HepG2 (cell line): Measurements from ENCODE around the gene PSD. TPM values are rescaled to one million over a fixed set of nuclear protein-coding genes. Genes with fewer than 3 reads are reported as not detected.

Experiments
- ATF1 ChIP-seq: IDR thresholded peaks from 2 replicates; pipeline ENCODE4 v1.6.1; 2016; ENCODE audit warnings: mild to moderate bottlenecking, control low read depth
- ATRX ChIP-seq: sonication (generic); formaldehyde crosslinking; IDR thresholded peaks from 2 replicates; pipeline ENCODE4 v1.4.0; 2020; ENCODE audit warnings: missing genetic modification reagents, borderline replicate concordance
- BCL6 ChIP-seq: IDR thresholded peaks from 2 replicates; pipeline ENCODE4 v1.6.1; 2016; ENCODE audit warnings: missing genetic modification reagents, missing compliant biosample characterization
- CCDC6 ChIP-seq: sonication (generic); formaldehyde crosslinking; IDR thresholded peaks from 2 replicates; pipeline ENCODE4 v1.8.1; 2022; ENCODE audit warnings: mild to moderate bottlenecking, missing genetic modification reagents, moderate library complexity
- KLF9 ChIP-seq: IDR thresholded peaks from 2 replicates; pipeline ENCODE4 v1.6.1; 2016; ENCODE audit warnings: low read depth
- RARA ChIP-seq: IDR thresholded peaks from 2 replicates; pipeline ENCODE4 v1.6.1; 2016; ENCODE audit warnings: missing genetic modification reagents, missing compliant biosample characterization
- SAFB2 ChIP-seq: sonication (generic); formaldehyde crosslinking; IDR thresholded peaks from 2 replicates; pipeline ENCODE4 v1.5.1; 2020; ENCODE audit warnings: missing genetic modification reagents, low read depth, mild to moderate bottlenecking, borderline replicate concordance
- SOX5 ChIP-seq: IDR thresholded peaks from 2 replicates; pipeline ENCODE4 v1.6.1; 2016; ENCODE audit warnings: borderline replicate concordance
- SP140L ChIP-seq: sonication (generic); formaldehyde crosslinking; IDR thresholded peaks from 2 replicates; pipeline ENCODE4 v1.4.0; 2020; ENCODE audit warnings: missing genetic modification reagents, borderline replicate concordance
- ZNF136 ChIP-seq: sonication (generic); formaldehyde crosslinking; IDR thresholded peaks from 2 replicates; pipeline ENCODE4 v1.8.1; 2022; ENCODE audit warnings: low read depth, mild to moderate bottlenecking, moderate library complexity, missing genetic modification reagents
- ZNF292 ChIP-seq: sonication (generic); formaldehyde crosslinking; IDR thresholded peaks from 2 replicates; pipeline ENCODE4 v1.8.1; 2022; ENCODE audit warnings: mild to moderate bottlenecking, low read depth, missing genetic modification reagents, borderline replicate concordance
- ZNF446 ChIP-seq: sonication (generic); formaldehyde crosslinking; IDR thresholded peaks from 2 replicates; pipeline ENCODE4 v1.5.0; 2020; ENCODE audit warnings: mild to moderate bottlenecking, missing genetic modification reagents
- ZNF737 ChIP-seq: sonication (generic); formaldehyde crosslinking; IDR thresholded peaks from 2 replicates; pipeline ENCODE4 v1.5.0; 2020; ENCODE audit warnings: missing genetic modification reagents, mild to moderate bottlenecking, borderline replicate concordance
- ZNF776 ChIP-seq: sonication (generic); formaldehyde crosslinking; IDR thresholded peaks from 2 replicates; pipeline ENCODE4 v1.4.0; 2020; ENCODE audit warnings: mild to moderate bottlenecking, missing genetic modification reagents
- ZSCAN31 ChIP-seq: sonication (generic); formaldehyde crosslinking; IDR thresholded peaks from 2 replicates; pipeline ENCODE4 v1.5.0; 2020; ENCODE audit warnings: low read depth, mild to moderate bottlenecking, missing genetic modification reagents
- polyA plus RNA-seq, 8 experiments: library from polyadenylated mRNA; depleted of rRNA in 3 of 8; stranded (reverse) in 7 of 8; unstranded in 1 of 8; fragments of >200 nt; fragmentation: Illumina TruSeq in 4 of 8; extraction: Trizol in 4 of 8; gene quantifications; 2 replicates each; pipeline versions ENCODE4 v1.2.1 to v1.2.3, GENCODE V29; 2011 to 2016; ENCODE audit warnings: low read depth in 4 of 8, missing spikeins in 1 of 8, mixed read lengths in 1 of 8; ENCODE audit not compliant: insufficient read depth in 1 of 8
- total RNA-seq, 5 experiments: library from RNA; depleted of rRNA; stranded (reverse); fragments of >200 nt; fragmentation: Illumina TruSeq; extraction: Trizol; gene quantifications; 2 replicates each; pipeline ENCODE4 v1.2.3, GENCODE V29; 2016; ENCODE audit warnings: low read depth in 1 of 5
- TF ChIP-seq, protein P1 (sequence below): sonication (generic); formaldehyde crosslinking; IDR thresholded peaks from 2 replicates; pipeline ENCODE4 v1.4.0; 2020; ENCODE audit warnings: mild to moderate bottlenecking, missing genetic modification reagents
- TF ChIP-seq, protein P2 (sequence below): sonication (generic); formaldehyde crosslinking; IDR thresholded peaks from 2 replicates; pipeline ENCODE4 v1.4.0; 2020; ENCODE audit warnings: missing genetic modification reagents
- TF ChIP-seq, protein P3 (sequence below), 2 experiments: fragments of 450-650 bp in 1 of 2; sonication (generic) in 1 of 2; formaldehyde crosslinking; IDR thresholded peaks; 2 replicates each; pipeline versions ENCODE4 v1.5.0 to v1.8.0; 2020 to 2022; ENCODE audit warnings: mild to moderate bottlenecking in 1 of 2, missing genetic modification reagents in 1 of 2
- TF ChIP-seq, protein P4 (sequence below): IDR thresholded peaks from 2 replicates; pipeline ENCODE4 v1.6.1; 2016; ENCODE audit warnings: missing biosample characterization, missing genetic modification reagents, low read depth
- TF ChIP-seq, protein P5 (sequence below): IDR thresholded peaks from 2 replicates; pipeline ENCODE4 v1.6.1; 2016; ENCODE audit warnings: missing compliant biosample characterization, missing genetic modification reagents, borderline replicate concordance

Gene PSD
- total and polyA plus RNA-seq, 2 of the 13 experiments (the other 11 are each of a cell fraction or from before 2014, with no cell fraction given), result 0.35 to 0.58 TPM

DNA sequence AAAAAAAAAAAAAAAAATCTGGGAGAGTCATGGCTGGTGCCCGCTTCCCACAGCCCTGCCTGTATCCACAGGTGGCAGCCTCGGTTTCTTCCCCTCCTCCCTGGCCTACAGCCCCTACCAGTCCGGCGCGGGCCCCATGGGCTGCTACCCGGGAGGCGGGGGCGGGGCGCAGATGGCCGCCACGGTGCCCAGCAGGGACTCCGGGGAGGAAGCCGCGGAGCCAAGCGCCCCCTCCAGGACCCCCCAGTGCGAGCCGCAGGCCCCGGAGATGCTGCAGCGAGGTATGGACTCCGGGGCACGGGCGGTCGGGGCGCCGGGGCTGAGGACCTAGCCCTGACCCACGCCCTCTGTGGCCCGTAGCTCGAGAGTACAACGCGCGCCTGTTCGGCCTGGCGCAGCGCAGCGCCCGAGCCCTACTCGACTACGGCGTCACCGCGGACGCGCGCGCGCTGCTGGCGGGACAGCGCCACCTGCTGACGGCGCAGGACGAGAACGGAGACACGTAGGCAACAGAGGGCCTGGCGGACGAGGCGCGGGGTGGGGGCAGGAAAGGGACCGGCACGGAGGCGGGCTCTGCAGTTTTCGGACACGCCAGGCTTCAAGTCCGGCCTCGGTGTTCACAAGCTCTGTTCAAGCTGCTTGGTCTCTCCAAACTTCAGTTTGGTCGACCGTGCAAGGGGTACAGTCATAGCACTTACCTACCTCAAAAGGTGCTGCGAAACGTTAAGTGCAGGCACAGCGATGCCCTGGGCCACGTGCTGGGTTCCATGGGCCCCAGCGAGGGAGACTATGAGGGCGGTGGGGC, 19.2 kb downstream of the PSD start (continued):
- TF ChIP-seq, protein P1, sequence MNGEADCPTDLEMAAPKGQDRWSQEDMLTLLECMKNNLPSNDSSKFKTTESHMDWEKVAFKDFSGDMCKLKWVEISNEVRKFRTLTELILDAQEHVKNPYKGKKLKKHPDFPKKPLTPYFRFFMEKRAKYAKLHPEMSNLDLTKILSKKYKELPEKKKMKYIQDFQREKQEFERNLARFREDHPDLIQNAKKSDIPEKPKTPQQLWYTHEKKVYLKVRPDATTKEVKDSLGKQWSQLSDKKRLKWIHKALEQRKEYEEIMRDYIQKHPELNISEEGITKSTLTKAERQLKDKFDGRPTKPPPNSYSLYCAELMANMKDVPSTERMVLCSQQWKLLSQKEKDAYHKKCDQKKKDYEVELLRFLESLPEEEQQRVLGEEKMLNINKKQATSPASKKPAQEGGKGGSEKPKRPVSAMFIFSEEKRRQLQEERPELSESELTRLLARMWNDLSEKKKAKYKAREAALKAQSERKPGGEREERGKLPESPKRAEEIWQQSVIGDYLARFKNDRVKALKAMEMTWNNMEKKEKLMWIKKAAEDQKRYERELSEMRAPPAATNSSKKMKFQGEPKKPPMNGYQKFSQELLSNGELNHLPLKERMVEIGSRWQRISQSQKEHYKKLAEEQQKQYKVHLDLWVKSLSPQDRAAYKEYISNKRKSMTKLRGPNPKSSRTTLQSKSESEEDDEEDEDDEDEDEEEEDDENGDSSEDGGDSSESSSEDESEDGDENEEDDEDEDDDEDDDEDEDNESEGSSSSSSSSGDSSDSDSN, result peak; percentile 91
- TF ChIP-seq, protein P2, sequence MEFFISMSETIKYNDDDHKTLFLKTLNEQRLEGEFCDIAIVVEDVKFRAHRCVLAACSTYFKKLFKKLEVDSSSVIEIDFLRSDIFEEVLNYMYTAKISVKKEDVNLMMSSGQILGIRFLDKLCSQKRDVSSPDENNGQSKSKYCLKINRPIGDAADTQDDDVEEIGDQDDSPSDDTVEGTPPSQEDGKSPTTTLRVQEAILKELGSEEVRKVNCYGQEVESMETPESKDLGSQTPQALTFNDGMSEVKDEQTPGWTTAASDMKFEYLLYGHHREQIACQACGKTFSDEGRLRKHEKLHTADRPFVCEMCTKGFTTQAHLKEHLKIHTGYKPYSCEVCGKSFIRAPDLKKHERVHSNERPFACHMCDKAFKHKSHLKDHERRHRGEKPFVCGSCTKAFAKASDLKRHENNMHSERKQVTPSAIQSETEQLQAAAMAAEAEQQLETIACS (CRISPR knock-in tag), result peak; percentile 100
- TF ChIP-seq, protein P3, sequence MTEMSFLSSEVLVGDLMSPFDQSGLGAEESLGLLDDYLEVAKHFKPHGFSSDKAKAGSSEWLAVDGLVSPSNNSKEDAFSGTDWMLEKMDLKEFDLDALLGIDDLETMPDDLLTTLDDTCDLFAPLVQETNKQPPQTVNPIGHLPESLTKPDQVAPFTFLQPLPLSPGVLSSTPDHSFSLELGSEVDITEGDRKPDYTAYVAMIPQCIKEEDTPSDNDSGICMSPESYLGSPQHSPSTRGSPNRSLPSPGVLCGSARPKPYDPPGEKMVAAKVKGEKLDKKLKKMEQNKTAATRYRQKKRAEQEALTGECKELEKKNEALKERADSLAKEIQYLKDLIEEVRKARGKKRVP (CRISPR knock-in tag; IDR thresholded peaks at IDR 0.05), result peak in 1 of 2 experiments; percentile 57; a peak in 1 of 4 replicates
- TF ChIP-seq ZNF446 (no peak), ATF1 (CRISPR knock-in tag) (no peak), ATRX (CRISPR knock-in tag) (no peak), SOX5 (peak; percentile 56), ZSCAN31 (CRISPR knock-in tag) (peak; percentile 96), BCL6 (CRISPR knock-in tag) (peak; percentile 62), SAFB2 (peak; percentile 94), ZNF776 (CRISPR knock-in tag) (peak; percentile 99), ZNF737 (no peak), SP140L (CRISPR knock-in tag) (no peak), RARA (CRISPR knock-in tag) (0 out of 2 replicates have a peak, but pooled peaks have one; percentile 52), CCDC6 (CRISPR knock-in tag) (peak; percentile 62; the same call in 1 of the 2 replicates), ZNF136 (CRISPR knock-in tag) (no peak), ZNF292 (CRISPR knock-in tag) (no peak), KLF9 (0 out of 2 replicates have a peak, but pooled peaks have one; percentile 29)
- TF ChIP-seq, protein P4, sequence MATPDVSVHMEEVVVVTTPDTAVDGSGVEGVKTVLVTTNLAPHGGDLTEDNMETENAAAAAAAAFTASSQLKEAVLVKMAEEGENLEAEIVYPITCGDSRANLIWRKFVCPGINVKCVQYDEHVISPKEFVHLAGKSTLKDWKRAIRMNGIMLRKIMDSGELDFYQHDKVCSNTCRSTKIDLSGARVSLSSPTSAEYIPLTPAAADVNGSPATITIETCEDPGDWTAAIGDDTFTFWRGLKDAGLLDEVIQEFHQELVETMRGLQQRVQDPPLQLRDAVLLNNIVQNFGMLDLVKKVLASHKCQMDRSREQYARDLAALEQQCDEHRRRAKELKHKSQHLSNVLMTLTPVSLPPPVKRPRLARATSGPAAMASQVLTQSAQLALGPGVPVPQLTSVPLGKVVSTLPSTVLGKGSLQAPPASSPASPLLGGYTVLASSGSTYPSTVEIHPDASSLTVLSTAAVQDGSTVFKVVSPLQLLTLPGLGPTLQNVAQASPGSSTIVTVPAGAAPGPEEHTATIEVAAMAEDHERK (CRISPR knock-in tag), result peak; percentile 83
- TF ChIP-seq, protein P5, sequence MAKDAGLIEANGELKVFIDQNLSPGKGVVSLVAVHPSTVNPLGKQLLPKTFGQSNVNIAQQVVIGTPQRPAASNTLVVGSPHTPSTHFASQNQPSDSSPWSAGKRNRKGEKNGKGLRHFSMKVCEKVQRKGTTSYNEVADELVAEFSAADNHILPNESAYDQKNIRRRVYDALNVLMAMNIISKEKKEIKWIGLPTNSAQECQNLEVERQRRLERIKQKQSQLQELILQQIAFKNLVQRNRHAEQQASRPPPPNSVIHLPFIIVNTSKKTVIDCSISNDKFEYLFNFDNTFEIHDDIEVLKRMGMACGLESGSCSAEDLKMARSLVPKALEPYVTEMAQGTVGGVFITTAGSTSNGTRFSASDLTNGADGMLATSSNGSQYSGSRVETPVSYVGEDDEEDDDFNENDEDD (CRISPR knock-in tag), result peak; percentile 91
